ENCODE results near the gene RAVER2.
A peak's percentile ranks its signal among the peaks of the same experiment; 100 is the strongest.

The RAVER2 gene

DNA sequence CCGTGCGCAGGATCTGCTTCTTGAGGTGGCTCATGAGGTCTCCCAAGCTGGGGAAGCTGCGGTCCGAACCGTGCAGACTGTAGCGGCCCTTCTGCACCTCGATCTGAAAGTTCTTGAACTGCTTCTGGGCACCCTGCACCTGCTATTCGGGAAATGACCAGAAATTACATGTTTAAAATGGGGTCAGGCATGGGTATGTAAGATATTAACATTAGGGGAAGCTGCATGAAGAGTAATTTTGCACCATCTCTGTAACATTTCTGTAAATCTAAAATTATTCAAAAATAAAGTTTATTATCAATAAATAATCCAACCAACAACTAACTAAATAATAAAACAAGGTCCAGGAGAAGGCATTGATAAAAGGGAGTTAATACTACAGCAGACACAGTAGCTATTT is 110.7 kb downstream of the RAVER2 start:
- no peak for DNase-seq (ENCODE audit: extremely low read depth, low read depth)
- no peak for TF ChIP-seq CTCF (IDR thresholded peaks at IDR 0.05; ENCODE audit: low read depth, low read length)

- DNase-seq (ENCODE audit: extremely low read depth, low read depth): no peak
- no peak for TF ChIP-seq CTCF (IDR thresholded peaks at IDR 0.05; ENCODE audit: low read depth, low read length)
These were observed 111.7 kb downstream of the RAVER2 start for GRCh38 chr1:64856553-64856952.

DNA sequence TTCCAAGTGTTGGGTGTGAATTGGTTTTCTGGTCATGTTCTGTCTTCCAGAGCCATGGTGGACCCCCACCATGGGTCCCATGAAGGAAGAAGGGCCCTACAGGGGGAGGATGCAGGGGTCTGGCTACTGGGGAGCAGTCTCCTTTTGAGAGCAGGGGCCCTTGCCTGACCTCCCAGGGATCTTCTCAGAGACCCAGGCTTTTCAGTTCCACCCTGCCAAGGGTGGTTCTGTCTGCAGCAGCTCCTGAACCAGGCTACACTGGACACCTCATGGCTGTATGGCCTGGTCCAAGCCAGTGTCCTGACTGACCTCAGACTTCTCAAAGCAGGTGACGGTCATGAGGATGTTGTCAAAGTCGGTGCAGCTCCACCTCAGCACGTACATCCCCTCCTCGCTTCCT is 112.5 kb downstream of the RAVER2 start:
- no peak for TF ChIP-seq CTCF (IDR thresholded peaks at IDR 0.05; ENCODE audit: low read depth, low read length)
- no peak for DNase-seq (ENCODE audit: extremely low read depth, low read depth)

GRCh38 chr1:64861611-64862010 is 116.7 kb downstream of the RAVER2 start:
- no peak for DNase-seq (ENCODE audit: extremely low read depth, low read depth)
- TF ChIP-seq CTCF (IDR thresholded peaks at IDR 0.05; ENCODE audit: low read depth, low read length): peak; percentile 22

GRCh38 chr1:64864018-64864940 is 119.4 kb downstream of the RAVER2 start:
- no peak for TF ChIP-seq CTCF (IDR thresholded peaks at IDR 0.05; ENCODE audit: low read depth, low read length)
- no peak for DNase-seq (ENCODE audit: extremely low read depth, low read depth)

- DNase-seq (ENCODE audit: extremely low read depth, low read depth): no peak
These were observed 120.4 kb downstream of the RAVER2 start for GRCh38 chr1:64865105-64865757.

More at GRCh38 chr1:64865105-64865757, 120.4 kb downstream of the RAVER2 start:
- no peak for TF ChIP-seq CTCF (IDR thresholded peaks at IDR 0.05; ENCODE audit: low read depth, low read length)

Measured in AG09319 (cell line).